GM12878 (cell line): ENCODE results near the gene ABCB8. TPM values are rescaled to one million over a fixed set of nuclear protein-coding genes. Genes with fewer than 3 reads are reported as not detected.

ENCODE experiments used
- ATAC-seq: fragments of 200-7000 bp; cut with Tn5 transposase; 3 replicates; pipeline ENCODE4 v1.9.1; 2020; ENCODE audit warnings: mild to moderate bottlenecking, moderate library complexity
- BruUV-seq: library from RNA; stranded (reverse); fragments of 400-500 nt; replicated peaks from 2 replicates; lab custom pipeline; 2021; lab: Mats Ljungman, UMichigan
- CTCF ChIA-PET: fragments of 300-600 bp; sonication (Branson Sonifier 250); formaldehyde crosslinking; extraction: SDS; loops from one replicate; lab custom pipeline; 2021; ENCODE audit warnings: inconsistent platforms; lab: Yijun Ruan, JAX
- POLR2A ChIA-PET: fragments of 350-600 bp; formaldehyde crosslinking; extraction: SDS; loops from one replicate; lab custom pipeline; 2021; ENCODE audit warnings: inconsistent platforms; lab: Charles Lee
- RAD21 ChIA-PET: fragments of 300-600 bp; sonication (Branson Sonifier 250); formaldehyde crosslinking; loops from one replicate; lab custom pipeline; 2023; ENCODE audit warnings: antibody characterized with exemption; ENCODE audit not compliant: unreplicated experiment; lab: Charles Lee
- SMC1A ChIA-PET: fragments of 300-600 bp; sonication (Branson Sonifier 250); formaldehyde crosslinking; loops from one replicate; lab custom pipeline; 2023; ENCODE audit not compliant: unreplicated experiment, uncharacterized antibody; lab: Charles Lee
- DNase-seq: peaks from one replicate; pipeline ENCODE4 v3.0.0-alpha.2; 2011; ENCODE audit warnings: low read depth, low spot score
- FAIRE-seq: peaks from 3 replicates; lab custom pipeline; 2011; peaks lifted over from hg19 to GRCh38; lab: Jason Lieb, UNC
- H2AFZ ChIP-seq: 2 replicates; pipeline ENCODE4 v1.6.0; 2011; ENCODE audit warnings: low read depth, low read length, control low read depth; ENCODE audit not compliant: control insufficient read depth
- H3K27ac ChIP-seq: 2 replicates; pipeline ENCODE4 v1.5.1; 2011; ENCODE audit warnings: control low read depth; ENCODE audit not compliant: control insufficient read depth, insufficient read depth
- H3K27me3 ChIP-seq, 2 experiments: replicated peaks in 1 of 2; 2 replicates each; pipeline versions ENCODE4 v1.6.0 to v1.6.1; 2011; ENCODE audit warnings: low read length in 1 of 2; ENCODE audit not compliant: control insufficient read depth in 2 of 2, insufficient read depth in 2 of 2
- H3K36me3 ChIP-seq, 2 experiments: 2 replicates each; pipeline ENCODE4 v1.5.1; 2011; ENCODE audit warnings: low read length in 1 of 2; ENCODE audit not compliant: control insufficient read depth in 2 of 2, insufficient read depth in 2 of 2
- H3K4me1 ChIP-seq: 2 replicates; pipeline ENCODE4 v1.6.1; 2011; ENCODE audit warnings: mild to moderate bottlenecking, low read length, moderate library complexity, mixed read lengths; ENCODE audit not compliant: control insufficient read depth, insufficient read depth
- H3K4me2 ChIP-seq: 2 replicates; pipeline ENCODE4 v1.6.0; 2011; ENCODE audit warnings: control low read depth; ENCODE audit not compliant: control insufficient read depth, insufficient read depth
- H3K4me3 ChIP-seq: fragments of 200-600 bp; sonication (generic); 2 replicates; pipeline ENCODE4 v1.5.1; 2016
- H3K79me2 ChIP-seq: 2 replicates; pipeline ENCODE4 v1.6.0; 2011; ENCODE audit warnings: low read length; ENCODE audit not compliant: control insufficient read depth, insufficient read depth
- H3K9ac ChIP-seq: 2 replicates; pipeline ENCODE4 v1.8.0; 2011; ENCODE audit warnings: low read length, control low read depth, mixed read lengths; ENCODE audit not compliant: control insufficient read depth, insufficient read depth
- H3K9me3 ChIP-seq: replicated peaks from 3 replicates; pipeline ENCODE4 v1.5.1; 2011; ENCODE audit warnings: mild to moderate bottlenecking, low read length; ENCODE audit not compliant: control insufficient read depth, insufficient read depth
- H4K20me1 ChIP-seq: 2 replicates; pipeline ENCODE4 v1.6.0; 2011; ENCODE audit not compliant: control insufficient read depth, insufficient read depth
- EP300 ChIP-seq, 2 experiments: fragments of 150-350 bp in 1 of 2; IDR thresholded peaks; 2 replicates each; pipeline ENCODE4 v1.6.1; 2011 to 2012; ENCODE audit warnings: low read depth in 2 of 2, low read length in 2 of 2, borderline replicate concordance in 1 of 2, improper control_type of control experiment in 1 of 2, inconsistent platforms in 1 of 2; ENCODE audit not compliant: control insufficient read depth in 1 of 2
- ETV6 ChIP-seq, 2 experiments: fragments of 450-650 bp in 1 of 2; IDR thresholded peaks in 1 of 2; conservative IDR thresholded peaks in 1 of 2; 2 replicates each; pipeline ENCODE4 v1.6.1; 2014; ENCODE audit warnings: antibody characterized with exemption in 1 of 2, borderline replicate concordance in 1 of 2, low read depth in 1 of 2, mild to moderate bottlenecking in 1 of 2, moderate library complexity in 1 of 2
- POLR2AphosphoS2 ChIP-seq: IDR thresholded peaks from 2 replicates; pipeline ENCODE4 v1.6.1; 2011; ENCODE audit warnings: low read depth, mild to moderate bottlenecking, low read length, improper control_type of control experiment, moderate library complexity
- RB1 ChIP-seq: fragments of 450-650 bp; formaldehyde crosslinking; IDR thresholded peaks from 2 replicates; pipeline ENCODE4 v1.6.1; 2017; ENCODE audit warnings: mild to moderate bottlenecking, borderline replicate concordance
- SREBF2 ChIP-seq: IDR thresholded peaks from 2 replicates; pipeline ENCODE4 v1.6.1; 2012; ENCODE audit warnings: mild to moderate bottlenecking, low read length
- SUZ12 ChIP-seq: fragments of 200-600 bp; sonication (generic); IDR thresholded peaks from one replicate; pipeline ENCODE4 v1.6.1; 2018; ENCODE audit warnings: antibody characterized with exemption, mild to moderate bottlenecking; ENCODE audit not compliant: unreplicated experiment
- YY1 ChIP-seq: IDR thresholded peaks from 2 replicates; pipeline ENCODE4 v1.6.1; 2011; ENCODE audit warnings: low read depth, mild to moderate bottlenecking, low read length
- ZNF274 ChIP-seq: IDR thresholded peaks from one replicate; pipeline ENCODE4 v1.8.0; 2011; ENCODE audit not compliant: insufficient read length, insufficient read depth
- WGBS: methylation state at CpG from one replicate; pipeline ENCODE4 v1.1.6; 2016; ENCODE audit warnings: low lambda C conversion rate; ENCODE audit not compliant: insufficient replicate concordance, insufficient coverage; ENCODE audit errors: missing lambda C conversion rate; 5-methylcytosine and 5-hydroxymethylcytosine counted together
- in situ Hi-C: fragments of 300-500 bp; cut with MboI; formaldehyde crosslinking; loops from 9 replicates; pipeline ENCODE4 v1.14.3; 2018; ENCODE audit warnings: mixed read lengths
- intact Hi-C: fragments of 100-400 bp; cut with micrococcal nuclease; formaldehyde crosslinking; loops from one replicate; pipeline ENCODE4 v1.14.2; 2022; ENCODE audit not compliant: unreplicated experiment
- polyA plus RNA-seq, 11 experiments: library from polyadenylated mRNA; depleted of rRNA in 4 of 11; unstranded in 6 of 11; stranded (reverse) in 5 of 11; fragments of >200 nt; fragmentation: Nextera tagmentation in 4 of 11; fragmentation: Illumina TruSeq in 1 of 11; extraction: Ambion mirVana in 4 of 11; extraction: Trizol in 1 of 11; gene quantifications; 1 replicate in 1 of 11; 2 replicates in 10 of 11; pipeline versions ENCODE4 v1.2.1 to v1.2.3, GENCODE V29; 2011 to 2016; ENCODE audit warnings: inconsistent platforms in 2 of 11, missing spikeins in 2 of 11, low read depth in 1 of 11
- total RNA-seq, 4 experiments: library from RNA; depleted of rRNA in 3 of 4; stranded (reverse); fragments of >200 nt in 3 of 4; fragmentation: Illumina TruSeq in 1 of 4; extraction: Trizol in 1 of 4; gene quantifications; 2 replicates each; pipeline versions ENCODE4 v1.2.1 to v1.2.3, GENCODE V29; 2013 to 2021
- TF ChIP-seq, protein P1 (sequence below): IDR thresholded peaks from 2 replicates; pipeline ENCODE4 v1.6.1; 2011; ENCODE audit warnings: borderline replicate concordance, low read depth, mild to moderate bottlenecking, moderate library complexity, mixed read lengths, low read length; ENCODE audit not compliant: insufficient read depth; ENCODE audit errors: extremely low read length
- TF ChIP-seq, protein P2 (sequence below): IDR thresholded peaks from 2 replicates; pipeline ENCODE4 v1.6.1; 2011; ENCODE audit warnings: low read depth, mild to moderate bottlenecking, low read length, moderate library complexity, borderline replicate concordance; ENCODE audit errors: extremely low read depth

Gene ABCB8
- total and polyA plus RNA-seq, 10 of the 15 experiments (the other 5 are each of a cell fraction or from before 2014, with no cell fraction given), result 0.77 to 34.8 (median 18.9) TPM

DNA sequence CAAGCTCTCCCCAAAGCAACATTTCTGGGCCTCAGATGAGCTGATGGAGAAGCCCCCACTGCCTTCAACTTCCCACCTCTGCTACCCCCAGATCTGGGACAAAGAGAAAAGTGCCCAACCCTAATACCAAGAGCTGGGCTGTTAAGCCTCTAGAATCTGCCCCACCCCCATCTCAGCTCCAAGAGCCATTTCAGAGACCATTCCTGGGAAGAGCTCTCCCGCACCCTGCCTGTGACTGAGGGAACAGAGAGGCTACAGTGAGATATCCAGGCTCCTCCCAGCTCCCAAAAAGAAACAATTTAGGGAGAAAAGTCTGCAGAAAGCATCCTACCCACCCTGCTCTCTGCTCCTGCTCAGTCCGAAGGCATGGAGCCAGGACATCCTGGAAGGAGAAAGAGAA, 47.6 kb upstream of the ABCB8 start:
- CTCF ChIA-PET, result interaction anchor here (0.6 to 2.4 kb wide), 3 partner anchors 18 to 84 kb away, joined by 3 to 7 read pairs (median 3); no protein-coding TSS in a partner anchor
- H3K79me2 ChIP-seq, result no peaks in the 10 kb centered on the region
- peaks cover 7 to 9% of the 10 kb centered on the region in 2 experiments for H3K27me3 ChIP-seq
- ATAC-seq, result no peak
- POLR2A ChIA-PET, result no interaction called here
- SMC1A ChIA-PET, result interaction anchor here (0.9 kb wide), 1 partner anchor 15 kb away, joined by 3 read pairs; no protein-coding TSS in a partner anchor
- no peak overlapping the region for H2AFZ ChIP-seq
- no peak overlapping the region for H3K9ac ChIP-seq
- no peak for FAIRE-seq
- H3K4me2 ChIP-seq, result no peak overlapping the region
- in situ Hi-C loops (no loop called here), intact Hi-C loops (loop anchor here (5.0 kb wide), 1 partner anchor 533 kb away; no protein-coding TSS in a partner anchor)
- RAD21 ChIA-PET, result interaction anchor here (0.8 kb wide), 1 partner anchor 18 kb away, joined by 3 read pairs; no protein-coding TSS in a partner anchor
- no peaks in the 10 kb centered on the region for H3K9me3 ChIP-seq
- 33% methylated on average over 2 of the region's 2 CpGs for whole genome bisulfite sequencing
- H3K4me1 ChIP-seq, result no peaks in the 10 kb centered on the region
- H3K36me3 ChIP-seq, result no peaks in the 10 kb centered on the region
- no peak for TF ChIP-seq ZNF274
- no peak for TF ChIP-seq EP300 (IDR thresholded peaks at IDR 0.05; ENCODE audit: borderline replicate concordance in 1 of 2, control insufficient read depth in 1 of 2, low read depth in 2 of 2, low read length in 2 of 2)
- no peak for TF ChIP-seq RB1
- no peak for TF ChIP-seq YY1
- TF ChIP-seq ETV6 (conservative IDR thresholded peaks at IDR 0.05 in 1 of 2, IDR thresholded peaks at IDR 0.05 in 1 of 2; ENCODE audit: borderline replicate concordance in 1 of 2, low read depth in 1 of 2), result no peak
- TF ChIP-seq SREBF2, result no peak
- no peak for TF ChIP-seq POLR2AphosphoS2
- TF ChIP-seq, protein P1, sequence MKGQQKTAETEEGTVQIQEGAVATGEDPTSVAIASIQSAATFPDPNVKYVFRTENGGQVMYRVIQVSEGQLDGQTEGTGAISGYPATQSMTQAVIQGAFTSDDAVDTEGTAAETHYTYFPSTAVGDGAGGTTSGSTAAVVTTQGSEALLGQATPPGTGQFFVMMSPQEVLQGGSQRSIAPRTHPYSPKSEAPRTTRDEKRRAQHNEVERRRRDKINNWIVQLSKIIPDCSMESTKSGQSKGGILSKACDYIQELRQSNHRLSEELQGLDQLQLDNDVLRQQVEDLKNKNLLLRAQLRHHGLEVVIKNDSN, result no peak
- TF ChIP-seq SUZ12, result no peak
- TF ChIP-seq, protein P2, sequence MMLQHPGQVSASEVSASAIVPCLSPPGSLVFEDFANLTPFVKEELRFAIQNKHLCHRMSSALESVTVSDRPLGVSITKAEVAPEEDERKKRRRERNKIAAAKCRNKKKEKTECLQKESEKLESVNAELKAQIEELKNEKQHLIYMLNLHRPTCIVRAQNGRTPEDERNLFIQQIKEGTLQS, result no peak
- H3K27ac ChIP-seq, result no peak overlapping the region
- DNase-seq, result no peak
- no peak overlapping the region for H3K4me3 ChIP-seq
- BruUV-seq, result no TSS peak
- H4K20me1 ChIP-seq, result no peaks in the 10 kb centered on the region
